ENCODE measurements around the gene BLVRB.

BLVRB gene

GRCh38 chr19:40424637-40425449 lies 40.7 kb downstream of the BLVRB start:
- DNase-seq = peak in 16 of 51 donors; percentile 29 to 60 (median 44)

DNA sequence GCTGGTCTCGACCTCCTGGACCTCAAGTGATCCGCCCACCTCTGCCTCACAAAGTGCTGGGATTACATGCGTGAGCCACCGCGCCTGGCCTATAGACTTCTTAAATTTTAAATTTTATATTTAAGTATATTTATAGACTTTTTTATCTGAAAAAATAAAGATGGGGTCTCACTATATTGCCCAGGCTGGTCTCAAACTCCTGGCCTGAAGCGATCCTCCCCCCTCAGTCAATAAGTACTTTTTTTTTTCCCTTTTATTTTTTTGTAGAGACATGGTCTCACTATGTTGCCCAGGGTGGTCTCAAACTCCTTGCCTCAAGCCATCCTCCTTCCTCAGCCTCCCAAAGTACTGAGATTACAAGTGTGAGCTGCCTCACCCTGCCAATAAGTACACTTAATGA lies 41.6 kb downstream of the BLVRB start:
- DNase-seq = no peak

DNA sequence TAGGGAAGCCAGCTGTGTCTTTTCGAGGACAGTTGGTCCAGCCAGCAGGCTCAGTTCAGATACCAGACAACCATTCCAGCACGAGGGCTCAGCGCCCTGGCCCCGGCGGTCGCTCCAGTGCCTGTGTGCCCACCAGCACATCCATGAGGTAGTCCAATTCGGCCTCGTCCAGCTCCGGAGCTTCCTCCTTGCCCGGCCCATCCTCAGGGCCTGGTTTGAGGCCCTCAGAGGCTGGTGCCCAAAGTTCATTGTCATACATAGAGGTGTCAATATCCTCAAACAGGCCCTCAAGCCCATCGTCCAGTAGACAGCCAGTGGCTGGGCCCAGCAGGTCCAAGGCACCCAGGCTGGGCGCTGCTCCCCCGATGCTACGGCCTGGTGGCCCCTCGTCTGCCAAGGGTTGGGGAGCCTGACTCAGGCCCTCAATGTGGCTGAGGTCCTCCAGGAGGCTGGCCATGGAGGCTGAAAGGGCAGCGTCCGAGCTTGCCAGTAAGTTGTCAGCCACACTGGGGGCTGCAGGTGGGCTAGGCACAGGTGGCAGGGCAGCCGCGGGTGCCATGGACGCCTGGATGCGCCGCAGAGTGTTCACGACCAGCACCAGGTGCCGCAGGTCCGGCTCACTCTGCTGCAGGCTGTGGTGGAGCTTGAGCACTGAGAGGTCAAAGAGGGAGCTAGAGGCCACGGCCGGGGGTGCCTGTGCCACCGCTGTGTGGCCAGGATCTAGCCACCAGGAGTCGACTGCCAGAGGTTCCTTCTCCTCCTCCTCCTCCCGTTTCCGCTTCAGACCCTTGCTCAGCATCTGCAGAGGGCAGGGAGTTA lies 42.6 kb downstream of the BLVRB start:
- no peak for DNase-seq

DNA sequence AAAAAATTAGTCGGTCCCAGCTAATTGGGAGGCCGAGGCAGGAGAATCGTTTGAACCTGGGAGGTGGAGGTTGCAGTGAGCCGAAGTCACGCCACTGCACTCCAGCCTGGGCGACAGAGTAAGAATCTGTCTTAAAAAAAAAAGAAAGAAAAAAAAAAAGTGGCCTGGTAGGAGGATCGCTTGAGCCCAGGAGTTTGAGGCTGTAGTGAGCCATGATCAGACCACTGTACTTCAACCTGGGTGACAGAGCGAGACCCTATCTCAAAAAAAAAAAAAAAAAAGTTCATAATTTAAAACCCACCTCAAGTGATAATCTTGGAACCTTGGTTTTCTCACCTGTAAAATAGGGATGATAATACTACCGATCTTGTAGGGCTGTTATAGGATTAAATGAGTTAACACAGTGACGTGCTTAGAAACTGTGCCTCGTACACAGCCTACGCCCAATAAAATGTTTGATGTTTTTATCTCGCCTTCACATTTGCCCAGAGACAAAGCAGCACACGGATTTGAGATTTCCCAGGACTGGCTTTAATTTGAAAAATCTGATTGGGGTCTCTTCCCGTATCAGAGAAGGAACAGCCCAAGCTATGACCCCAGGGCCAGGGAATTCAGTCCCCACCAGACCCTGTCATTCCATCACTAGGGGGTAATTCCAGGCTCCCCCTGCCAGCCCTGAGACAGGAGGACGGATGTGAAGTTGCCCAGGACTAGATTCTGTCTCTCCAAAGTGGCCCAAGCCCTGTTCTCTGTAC lies 43.4 kb downstream of the BLVRB start:
- DNase-seq = no peak

GRCh38 chr19:40420766-40421765 lies 44.5 kb downstream of the BLVRB start:
- peak; percentile 59 to 97 (median 85) for DNase-seq

- DNase-seq = no peak
Measured at GRCh38 chr19:40420451-40420765, 45.1 kb downstream of the BLVRB start.

GRCh38 chr19:40419780-40420179 lies 45.8 kb downstream of the BLVRB start:
- no peak for DNase-seq

GRCh38 chr19:40419066-40419612 lies 46.4 kb downstream of the BLVRB start:
- DNase-seq = no peak

GRCh38 chr19:40418040-40418439 lies 47.5 kb downstream of the BLVRB start:
- DNase-seq = no peak

- DNase-seq = no peak
Measured at GRCh38 chr19:40417643-40417981, 47.9 kb downstream of the BLVRB start.

DNA sequence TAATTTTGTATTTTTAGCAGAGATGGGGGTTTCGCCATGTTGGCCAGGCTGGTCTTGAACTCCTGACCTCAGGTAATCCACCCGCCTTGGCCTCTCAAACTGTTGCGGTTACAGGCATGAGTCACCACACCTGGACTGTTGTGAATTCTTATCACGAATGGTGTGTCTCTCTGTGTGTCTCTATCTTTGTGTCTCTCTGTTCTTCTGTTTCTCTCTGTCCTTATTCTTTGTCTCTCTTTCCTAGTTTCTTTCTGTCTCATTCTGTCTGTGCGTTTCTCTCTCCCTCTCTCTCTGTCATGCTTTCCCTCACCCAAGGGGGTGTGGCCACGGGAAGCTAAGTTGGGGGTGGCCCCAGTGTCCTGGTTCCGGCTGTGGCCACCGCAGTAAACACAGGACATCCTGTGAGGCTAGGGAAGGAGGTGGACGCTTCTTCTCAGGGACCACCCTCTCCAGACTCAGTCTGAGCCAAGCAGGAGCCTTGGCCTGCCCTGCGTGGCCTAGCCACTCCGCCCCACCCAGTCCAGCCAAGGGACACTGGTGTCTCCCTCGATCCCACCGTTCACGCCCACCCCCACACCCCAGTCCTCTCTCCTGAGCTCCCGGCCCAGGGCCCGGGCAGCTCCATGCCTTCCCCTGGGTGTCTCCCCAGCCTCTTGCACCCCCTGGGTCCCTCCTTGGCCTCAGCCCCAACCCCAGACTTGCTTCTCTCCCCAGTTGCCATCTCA lies 48.5 kb downstream of the BLVRB start:
- DNase-seq = no peak

GRCh38 chr19:40415768-40416167 lies 49.8 kb downstream of the BLVRB start:
- no peak for DNase-seq

DNA sequence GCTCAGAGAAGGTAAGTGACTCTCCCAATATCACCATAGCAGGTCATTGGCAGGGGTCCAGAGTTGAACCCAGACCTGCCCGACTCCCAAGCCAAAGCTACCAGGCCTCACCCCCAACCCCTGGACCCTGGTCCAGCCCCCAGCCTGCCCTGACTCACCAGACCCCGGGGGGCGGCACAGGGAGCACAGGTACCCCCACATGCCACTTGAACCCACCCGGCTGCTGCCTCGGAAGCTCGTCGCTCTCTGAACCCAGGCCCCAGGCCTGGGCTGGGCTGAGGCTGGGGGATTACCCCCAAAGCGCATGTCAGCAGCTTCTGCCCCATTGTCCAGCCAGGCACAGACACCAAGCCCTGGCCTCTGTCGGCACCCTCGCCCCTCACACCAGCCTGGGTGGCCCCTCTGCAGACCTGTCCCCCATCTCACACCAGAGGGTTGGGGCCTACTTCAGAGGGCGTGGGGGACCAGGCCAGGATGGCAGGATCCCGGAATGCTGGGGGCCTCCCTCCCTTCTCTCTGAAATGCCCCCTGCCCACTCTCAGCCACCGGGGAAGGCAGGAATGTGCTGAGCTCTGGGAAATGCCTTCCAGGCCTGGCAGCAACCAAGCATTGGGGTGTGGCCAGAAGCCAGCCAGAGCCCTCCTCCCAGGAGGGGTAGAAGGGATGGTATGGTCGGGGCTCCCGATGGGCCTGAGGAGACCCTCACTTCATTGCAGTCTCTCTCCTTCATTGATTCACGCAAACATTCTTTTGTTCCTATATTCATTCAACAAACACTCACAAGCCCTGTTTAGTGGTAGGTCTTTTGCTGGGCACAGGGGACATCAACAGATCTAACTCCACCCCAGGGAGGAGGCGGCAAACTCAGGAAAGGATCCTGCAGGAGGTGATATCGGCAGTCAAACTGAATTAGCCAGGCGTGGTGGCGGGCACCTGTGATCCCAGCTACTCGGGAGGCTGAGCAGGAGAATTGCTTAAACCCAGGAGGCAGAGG lies 50.7 kb downstream of the BLVRB start:
- no peak for DNase-seq

DNA sequence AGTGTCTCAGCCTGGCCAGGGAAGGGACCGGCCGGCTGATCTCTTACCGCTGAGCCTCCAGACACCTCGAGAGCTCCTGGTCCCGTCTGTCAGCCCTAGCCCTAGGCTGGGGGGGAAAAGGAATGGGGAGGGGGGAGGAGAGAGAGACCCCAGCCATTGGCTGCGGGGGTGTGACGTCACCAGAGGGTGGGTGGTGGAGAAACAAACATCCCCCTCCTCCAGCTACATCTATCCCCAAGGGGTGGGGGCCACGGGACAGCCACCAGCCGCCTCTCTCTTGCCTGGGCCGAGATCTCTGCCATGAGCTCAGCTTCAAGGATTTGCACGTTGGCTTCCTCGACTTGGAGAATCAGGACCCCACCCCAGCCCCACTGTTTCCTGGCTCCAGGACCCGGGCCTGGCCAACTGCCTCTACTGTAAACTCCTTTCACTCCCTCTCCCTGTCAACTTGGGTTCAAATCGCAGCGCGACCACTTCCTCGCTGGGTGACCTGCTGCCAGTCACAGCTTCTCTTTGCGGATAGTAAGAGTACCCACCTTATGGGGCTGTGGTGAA lies 52.2 kb downstream of the BLVRB start, which contains the start of gene PRX:
TSS of gene PRX (minus strand) at position 88 of the 555 bp plus-strand sequence. CDS start 5,446 bp downstream, outside the sequence.
- no peak for DNase-seq

DNA sequence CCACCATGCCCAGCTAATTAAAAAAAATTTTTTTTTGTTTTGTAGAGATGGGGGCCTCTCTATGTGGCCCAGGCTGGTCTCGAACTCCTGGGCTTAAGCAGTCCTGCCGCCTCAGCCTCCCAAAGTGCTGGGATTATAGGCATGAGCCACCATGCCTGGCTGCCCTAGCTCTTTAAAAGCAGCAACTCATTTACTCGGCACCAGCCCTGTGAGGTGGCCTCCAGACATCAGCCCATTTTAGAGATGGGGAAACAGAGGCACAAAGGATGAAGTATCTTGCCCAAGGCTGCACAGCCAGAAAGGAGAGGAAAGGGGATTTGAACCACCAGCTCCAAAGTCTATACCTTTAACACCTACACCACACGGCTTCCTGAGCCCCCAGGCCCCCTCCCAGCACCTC lies 52.7 kb downstream of the BLVRB start:
- no peak for DNase-seq

GRCh38 chr19:40411958-40412499 lies 53.5 kb downstream of the BLVRB start:
- DNase-seq = no peak

DNA sequence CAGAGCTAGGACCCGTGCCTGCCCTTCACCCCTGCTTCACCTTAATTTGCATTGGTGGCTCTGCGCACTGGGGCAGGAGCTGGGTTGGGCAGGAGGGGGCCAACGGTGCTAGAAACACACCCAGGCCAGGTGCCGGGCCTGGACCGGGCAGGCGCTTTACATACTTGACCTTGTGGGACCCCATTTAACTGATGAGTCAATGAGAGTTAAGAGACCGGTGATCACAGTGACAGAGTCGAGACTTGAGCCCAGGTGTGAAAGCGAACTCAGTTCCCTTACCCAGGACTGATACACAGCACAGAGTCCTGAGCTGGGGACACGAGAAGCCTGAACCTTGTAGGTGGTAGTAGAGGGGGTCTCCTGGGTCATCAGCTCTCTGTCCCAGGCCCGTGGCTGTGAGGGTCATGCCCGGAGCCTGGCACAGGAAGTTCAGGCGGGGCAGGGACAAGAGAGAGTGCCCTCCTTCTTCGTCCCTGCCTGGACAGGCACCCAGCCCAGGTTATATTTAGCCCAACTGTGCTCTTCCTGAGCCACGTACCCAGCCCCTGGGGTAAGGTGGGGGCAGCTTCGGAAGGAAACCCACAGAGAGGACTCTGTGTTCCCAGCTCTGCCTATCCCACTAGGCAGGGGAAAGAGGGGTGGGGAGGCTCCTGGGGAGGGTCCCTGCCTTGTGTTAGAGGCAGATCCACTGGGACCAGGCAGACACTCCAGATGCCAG lies 54.3 kb downstream of the BLVRB start:
- no peak for DNase-seq
